ENCODE measurements around the gene ITGB7. TPM values are rescaled to one million over a fixed set of nuclear protein-coding genes. Genes with fewer than 3 reads are reported as not detected.
A peak's percentile ranks its signal among the peaks of the same experiment; 100 is the strongest.
"Not testable (repeated sequence)": the region's sequence is repeated elsewhere in the genome, so short reads cannot be mapped to it uniquely, and the experiment has no call there.

ITGB7 gene
- total and polyA plus RNA-seq, 10 of the 15 experiments (the other 5 are each of a cell fraction or from before 2014, with no cell fraction given): 54.5 to 487 (median 252) TPM

DNA sequence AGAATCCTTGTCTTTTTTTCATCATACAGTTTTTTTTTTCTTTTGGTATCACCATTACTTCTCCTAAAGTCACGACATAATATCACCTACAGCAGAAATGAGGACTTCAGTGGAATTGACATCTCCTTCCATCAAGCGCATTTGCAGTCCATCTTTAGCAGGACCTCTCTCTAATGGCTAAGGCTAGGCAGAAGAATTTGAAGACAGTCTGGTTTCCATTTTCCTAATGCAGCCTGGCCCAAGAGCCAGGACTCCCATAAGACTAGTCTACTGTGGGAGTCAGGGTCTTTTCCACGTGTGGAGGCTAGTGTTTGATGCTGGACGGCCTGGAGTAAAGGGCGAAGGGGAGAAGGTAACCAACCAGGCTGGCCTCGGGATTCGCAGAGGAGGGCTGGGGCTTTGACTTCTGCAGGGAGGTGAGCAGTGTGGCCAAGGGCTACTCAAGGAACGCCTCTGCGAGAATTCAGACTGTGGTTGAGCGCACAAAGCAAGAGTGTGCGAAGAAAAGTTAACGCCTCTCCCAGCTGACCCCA is 27.3 kb downstream of the ITGB7 start (continued):
- TF ChIP-seq ZNF687 (IDR thresholded peaks at IDR 0.05) (no peak), KDM1A (IDR thresholded peaks at IDR 0.05; ENCODE audit: borderline replicate concordance) (no peak), BCLAF1 (IDR thresholded peaks at IDR 0.05) (no peak), BCL11A (IDR thresholded peaks at IDR 0.05; ENCODE audit: low read depth, low read length) (no peak), FOXM1 (IDR thresholded peaks at IDR 0.05; ENCODE audit: low read depth, low read length) (no peak), EP300 (IDR thresholded peaks at IDR 0.05; ENCODE audit: borderline replicate concordance in 1 of 2, control insufficient read depth in 1 of 2, low read depth in 2 of 2, low read length in 2 of 2) (peak in 1 of 2 experiments; percentile 16; a peak in 1 of 4 replicates), USF2 (IDR thresholded peaks at IDR 0.05; ENCODE audit: borderline replicate concordance, low read depth, low read length) (no peak), LARP7 (IDR thresholded peaks at IDR 0.05) (0 out of 2 replicates have a peak, but pooled peaks have one; percentile 11), RAD21 (IDR thresholded peaks at IDR 0.05; ENCODE audit: insufficient read depth, low read depth, low read length) (no peak), SMAD1 (IDR thresholded peaks at IDR 0.05; ENCODE audit: low read depth, partially characterized antibody) (no peak), RAD51 (IDR thresholded peaks at IDR 0.05) (no peak), ZNF384 (IDR thresholded peaks at IDR 0.05; ENCODE audit: borderline replicate concordance, low read depth, low read length) (no peak)

- POLR2A ChIA-PET: interaction anchor here (0.5 to 4.3 kb wide), 6 partner anchors 19 to 296 kb away, joined by 3 to 48 read pairs (median 9); partner anchors contain the start of genes ITGB7 and PFDN5
- peaks cover 17% of the 10 kb centered on the region; the same call in 1 of the 2 replicates for H3K4me1 ChIP-seq (ENCODE audit: control insufficient read depth, insufficient read depth, low read length)
- H4K20me1 ChIP-seq (ENCODE audit: control insufficient read depth, insufficient read depth); H3K4me3 ChIP-seq; RAD21 ChIA-PET (ENCODE audit: unreplicated experiment); H2AFZ ChIP-seq (ENCODE audit: control insufficient read depth, low read depth, low read length); H3K9ac ChIP-seq (ENCODE audit: control insufficient read depth, insufficient read depth, low read length); H3K27ac ChIP-seq (ENCODE audit: control insufficient read depth, insufficient read depth); H3K36me3 ChIP-seq (ENCODE audit: control insufficient read depth in 2 of 2, insufficient read depth in 2 of 2, low read length in 1 of 2); in situ Hi-C loops (cut with MboI); H3K4me2 ChIP-seq (ENCODE audit: control insufficient read depth, insufficient read depth); FAIRE-seq; BruUV-seq (replicated peaks); intact Hi-C loops (cut with micrococcal nuclease; ENCODE audit: unreplicated experiment); ATAC-seq; H3K9me3 ChIP-seq (replicated peaks; ENCODE audit: control insufficient read depth, insufficient read depth, low read length); H3K27me3 ChIP-seq (replicated peaks in 1 of 2; ENCODE audit: control insufficient read depth in 2 of 2, insufficient read depth in 2 of 2, low read length in 1 of 2); DNase-seq (ENCODE audit: low read depth, low spot score): not testable (repeated sequence)
- peaks cover 22% of the 10 kb centered on the region for H3K79me2 ChIP-seq (ENCODE audit: control insufficient read depth, insufficient read depth, low read length)
- WGBS (ENCODE audit: insufficient coverage, insufficient replicate concordance, low lambda C conversion rate, missing lambda C conversion rate): 95% methylated on average over 14 of the region's 14 CpGs
- SMC1A ChIA-PET (ENCODE audit: uncharacterized antibody, unreplicated experiment): interaction anchor here (4.8 to 5.6 kb wide), 2 partner anchors 18 to 25 kb away, joined by 29 to 39 read pairs; no protein-coding TSS in a partner anchor
- CTCF ChIA-PET: interaction anchor here (0.9 to 6.0 kb wide), 3 partner anchors 18 to 29 kb away, joined by 3 to 54 read pairs (median 4); partner anchors contain the start of gene ITGB7
Observed at GRCh38 chr12:53178803-53179202, 28.2 kb downstream of the ITGB7 start.

Data from GM12878 (cell line).